Measurements from ENCODE around the gene BRD9. TPM values are rescaled to one million over a fixed set of nuclear protein-coding genes. Genes with fewer than 3 reads are reported as not detected.

BRD9 gene
- total RNA-seq, 4 donors from 2014 or later: 26.5 to 44.9 (median 34.3) TPM

DNA sequence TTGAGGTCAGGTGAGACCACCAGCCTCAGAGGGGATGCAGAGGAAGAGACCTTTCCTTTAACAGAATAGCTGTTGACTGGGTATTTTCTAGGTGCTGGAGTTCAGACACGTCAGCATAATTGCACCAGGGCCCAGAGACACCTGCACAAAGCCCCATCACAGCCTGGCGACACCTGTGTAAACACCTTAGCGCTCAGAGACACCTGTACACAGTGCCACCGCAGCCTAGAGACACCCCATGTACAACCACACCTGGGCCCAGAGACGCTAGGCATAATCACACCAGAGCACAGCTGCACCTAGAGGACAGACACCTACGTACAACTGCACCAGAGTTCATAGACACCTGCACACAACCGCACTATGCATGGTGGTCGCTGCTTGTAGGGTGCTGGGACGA, 1.1 kb upstream of the BRD9 start:
- H3K9me3 ChIP-seq: no peaks in the 10 kb centered on the region
- WGBS: 71% methylated on average over 4 of the region's 9 CpGs
- no peaks in the 10 kb centered on the region for H3K27me3 ChIP-seq
- intact Hi-C loops (cut with DNase I): no loop called here
- H3K36me3 ChIP-seq: peaks cover 24 to 29% (median 26%) of the 10 kb centered on the region in 4 donors
- H3K4me3 ChIP-seq: peak overlapping the region in 2 of 4 donors; percentile 93 to 98
- no peak overlapping the region for H3K27ac ChIP-seq (replicated peaks in 1 of 4)
- no peak for DNase-seq (ENCODE audit: extremely low spot score)
- TF ChIP-seq, protein P1, sequence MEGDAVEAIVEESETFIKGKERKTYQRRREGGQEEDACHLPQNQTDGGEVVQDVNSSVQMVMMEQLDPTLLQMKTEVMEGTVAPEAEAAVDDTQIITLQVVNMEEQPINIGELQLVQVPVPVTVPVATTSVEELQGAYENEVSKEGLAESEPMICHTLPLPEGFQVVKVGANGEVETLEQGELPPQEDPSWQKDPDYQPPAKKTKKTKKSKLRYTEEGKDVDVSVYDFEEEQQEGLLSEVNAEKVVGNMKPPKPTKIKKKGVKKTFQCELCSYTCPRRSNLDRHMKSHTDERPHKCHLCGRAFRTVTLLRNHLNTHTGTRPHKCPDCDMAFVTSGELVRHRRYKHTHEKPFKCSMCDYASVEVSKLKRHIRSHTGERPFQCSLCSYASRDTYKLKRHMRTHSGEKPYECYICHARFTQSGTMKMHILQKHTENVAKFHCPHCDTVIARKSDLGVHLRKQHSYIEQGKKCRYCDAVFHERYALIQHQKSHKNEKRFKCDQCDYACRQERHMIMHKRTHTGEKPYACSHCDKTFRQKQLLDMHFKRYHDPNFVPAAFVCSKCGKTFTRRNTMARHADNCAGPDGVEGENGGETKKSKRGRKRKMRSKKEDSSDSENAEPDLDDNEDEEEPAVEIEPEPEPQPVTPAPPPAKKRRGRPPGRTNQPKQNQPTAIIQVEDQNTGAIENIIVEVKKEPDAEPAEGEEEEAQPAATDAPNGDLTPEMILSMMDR (IDR thresholded peaks at IDR 0.05): no peak
- TF ChIP-seq POLR2A (IDR thresholded peaks at IDR 0.05; ENCODE audit: low read depth) (no peak), POLR2AphosphoS5 (IDR thresholded peaks at IDR 0.05) (no peak), EP300 (IDR thresholded peaks at IDR 0.05) (no peak)
- peaks cover 16 to 33% (median 25%) of the 10 kb centered on the region in 4 donors for H3K4me1 ChIP-seq

GRCh38 chr5:893137-893506, 521 bp upstream of the BRD9 start:
- no peak for TF ChIP-seq POLR2AphosphoS5 (IDR thresholded peaks at IDR 0.05)
- Histone ChIP-seq H3K4me3 (peak overlapping the region; percentile 68 to 98 (median 92)), H3K36me3 (peaks cover 30 to 35% (median 32%) of the 10 kb centered on the region in 4 donors), H3K27me3 (no peaks in the 10 kb centered on the region), H3K4me1 (peaks cover 16 to 33% (median 25%) of the 10 kb centered on the region in 4 donors), H3K27ac (replicated peaks in 1 of 4) (peak overlapping the region in 3 of 4 donors; percentile 81 to 94 (median 92)), H3K9me3 (no peaks in the 10 kb centered on the region)
- 4% methylated on average over 10 of the region's 31 CpGs for WGBS
- no peak for DNase-seq (ENCODE audit: extremely low spot score)
- intact Hi-C loops (cut with DNase I): no loop called here

DNA sequence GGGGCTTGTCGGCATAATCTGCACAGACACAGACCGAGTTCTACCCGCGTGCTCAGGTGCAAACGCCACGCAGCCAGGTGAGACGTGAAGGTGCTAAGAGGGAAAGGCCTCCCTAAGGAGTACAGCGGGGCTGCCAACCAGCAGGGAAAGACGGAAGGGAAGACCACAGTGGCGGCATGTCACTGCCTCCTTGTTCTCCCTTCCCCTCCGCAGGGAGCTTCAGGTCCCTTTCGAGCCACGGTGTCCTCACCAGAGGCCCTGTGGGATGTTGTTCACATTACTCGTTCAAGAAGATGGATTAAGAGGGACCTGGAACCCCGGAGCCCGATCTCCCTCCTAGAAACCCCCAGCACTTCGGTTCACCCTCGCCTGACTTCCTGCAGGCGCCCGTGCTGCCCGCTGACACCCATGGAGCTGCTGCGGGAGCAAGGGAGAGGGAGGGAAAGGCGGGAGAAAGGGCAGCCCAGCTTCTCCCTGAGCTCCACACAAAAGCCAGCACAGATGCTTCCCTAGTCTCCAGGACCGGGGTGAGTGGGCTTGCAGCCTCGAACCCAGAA, 686 bp downstream of the BRD9 start:
- Histone ChIP-seq H3K4me1 (peaks cover 16 to 33% (median 25%) of the 10 kb centered on the region in 4 donors), H3K4me3 (peak overlapping the region; percentile 68 to 98 (median 92)), H3K27me3 (no peaks in the 10 kb centered on the region), H3K36me3 (peaks cover 41 to 47% (median 44%) of the 10 kb centered on the region in 4 donors), H3K27ac (replicated peaks in 1 of 4) (peak overlapping the region; percentile 81 to 94 (median 91)), H3K9me3 (no peaks in the 10 kb centered on the region)
- WGBS: 29% methylated on average over 9 of the region's 25 CpGs
- no peak for DNase-seq (ENCODE audit: extremely low spot score)
- TF ChIP-seq, protein P1 (IDR thresholded peaks at IDR 0.05): no peak
- no peak for TF ChIP-seq EP300 (IDR thresholded peaks at IDR 0.05)
- no peak for TF ChIP-seq POLR2A (IDR thresholded peaks at IDR 0.05; ENCODE audit: low read depth)
- TF ChIP-seq POLR2AphosphoS5 (IDR thresholded peaks at IDR 0.05): no peak
- intact Hi-C loops (cut with DNase I): no loop called here

DNA sequence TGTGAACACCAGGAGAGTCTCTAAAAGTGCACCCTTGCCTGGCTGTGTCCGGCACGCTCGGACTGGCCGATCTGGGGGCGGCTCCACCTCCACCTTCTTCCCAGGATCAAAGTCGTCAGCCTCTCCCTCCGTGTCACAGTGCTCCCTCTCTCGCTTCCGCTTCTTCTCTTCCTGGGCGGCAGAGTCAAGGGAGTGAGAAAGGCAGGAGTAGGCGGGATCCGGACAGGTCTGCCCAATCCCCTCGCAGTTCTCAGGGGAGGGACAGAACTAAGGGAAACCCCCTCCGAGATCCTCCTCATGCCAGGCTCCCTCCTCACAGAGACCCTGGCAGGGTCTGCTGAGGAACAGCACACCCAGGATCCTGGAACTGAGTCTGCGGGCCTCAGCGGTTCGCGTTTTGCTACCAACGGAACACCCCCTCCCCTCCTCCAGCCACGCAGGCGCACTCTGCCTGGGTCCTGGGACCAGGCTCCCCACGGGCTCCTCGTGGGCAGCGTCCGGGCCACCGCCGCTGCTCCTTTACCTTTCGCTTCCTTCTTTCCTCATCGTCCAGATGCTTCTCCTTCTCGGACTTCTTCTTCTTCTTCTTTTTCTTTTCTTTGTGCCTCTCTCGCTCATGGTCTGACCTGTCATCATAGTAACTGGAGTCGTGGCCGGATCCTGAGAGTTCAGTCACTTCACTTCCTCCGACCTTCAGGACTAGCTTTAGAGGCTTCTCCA, 1.3 kb downstream of the BRD9 start:
- H3K36me3 ChIP-seq: peaks cover 48 to 53% (median 50%) of the 10 kb centered on the region in 4 donors
- no peaks in the 10 kb centered on the region for H3K27me3 ChIP-seq
- H3K27ac ChIP-seq (replicated peaks in 1 of 4): peak overlapping the region; percentile 81 to 94 (median 91)
- no peak for DNase-seq (ENCODE audit: extremely low spot score)
- TF ChIP-seq EP300 (IDR thresholded peaks at IDR 0.05) (no peak), POLR2AphosphoS5 (IDR thresholded peaks at IDR 0.05) (no peak), POLR2A (IDR thresholded peaks at IDR 0.05; ENCODE audit: low read depth) (no peak)
- TF ChIP-seq, protein P1 (IDR thresholded peaks at IDR 0.05): no peak
- intact Hi-C loops (cut with DNase I): no loop called here
- peaks cover 16 to 33% (median 25%) of the 10 kb centered on the region in 4 donors for H3K4me1 ChIP-seq
- H3K9me3 ChIP-seq: no peaks in the 10 kb centered on the region
- H3K4me3 ChIP-seq: peak overlapping the region; percentile 68 to 98 (median 92)
- WGBS: 72% methylated on average over 32 of the region's 34 CpGs

- intact Hi-C loops (cut with DNase I): no loop called here
- TF ChIP-seq POLR2AphosphoS5 (IDR thresholded peaks at IDR 0.05): no peak
- TF ChIP-seq, protein P1 (IDR thresholded peaks at IDR 0.05): no peak
- no peak for TF ChIP-seq POLR2A (IDR thresholded peaks at IDR 0.05; ENCODE audit: low read depth)
- no peak for TF ChIP-seq EP300 (IDR thresholded peaks at IDR 0.05)
- DNase-seq (ENCODE audit: extremely low spot score): no peak
- Histone ChIP-seq H3K4me3 (no peak overlapping the region), H3K9me3 (no peaks in the 10 kb centered on the region), H3K27me3 (no peaks in the 10 kb centered on the region), H3K36me3 (peaks cover 62 to 74% (median 71%) of the 10 kb centered on the region in 4 donors), H3K27ac (replicated peaks in 1 of 4) (no peak overlapping the region), H3K4me1 (peaks cover 20 to 35% (median 25%) of the 10 kb centered on the region in 4 donors)
- WGBS: 93% methylated on average over 15 of the region's 15 CpGs
Measured at GRCh38 chr5:889075-889710, 3.4 kb downstream of the BRD9 start.

All from esophagus muscularis mucosa (tissue), 4 donors.